HepG2 (cell line): ENCODE results near the gene L3MBTL1. TPM values are rescaled to one million over a fixed set of nuclear protein-coding genes. Genes with fewer than 3 reads are reported as not detected.

Experiments used
- ATF7-NPFF ChIP-seq: sonication (generic); formaldehyde crosslinking; IDR thresholded peaks from 2 replicates; pipeline ENCODE4 v1.8.1; 2023; ENCODE audit warnings: mild to moderate bottlenecking, low read depth, missing genetic modification reagents, moderate library complexity
- ATM ChIP-seq: fragments of 450-650 bp; IDR thresholded peaks from 2 replicates; pipeline ENCODE4 v1.7.1; 2017; ENCODE audit warnings: mild to moderate bottlenecking, borderline replicate concordance
- DMTF1 ChIP-seq: sonication (generic); formaldehyde crosslinking; IDR thresholded peaks from 2 replicates; pipeline ENCODE4 v1.4.0; 2020; ENCODE audit warnings: mild to moderate bottlenecking, missing genetic modification reagents
- HNRNPUL1 ChIP-seq: fragments of 200-400 bp; formaldehyde crosslinking; IDR thresholded peaks from 2 replicates; pipeline ENCODE4 v1.6.1; 2017; ENCODE audit warnings: low read depth, mild to moderate bottlenecking, low read length, moderate library complexity
- MXD3 ChIP-seq: IDR thresholded peaks from 2 replicates; pipeline ENCODE4 v1.6.1; 2016; ENCODE audit warnings: mild to moderate bottlenecking, missing biosample characterization, missing genetic modification reagents
- NR0B2 ChIP-seq: sonication (generic); formaldehyde crosslinking; IDR thresholded peaks from 2 replicates; pipeline ENCODE4 v1.4.0; 2020; ENCODE audit warnings: mild to moderate bottlenecking, missing genetic modification reagents
- REPIN1 ChIP-seq: sonication (generic); formaldehyde crosslinking; IDR thresholded peaks from 2 replicates; pipeline ENCODE4 v1.8.0; 2022; ENCODE audit warnings: missing genetic modification reagents, low read depth, mild to moderate bottlenecking, borderline replicate concordance
- SMAD3 ChIP-seq: sonication (generic); formaldehyde crosslinking; IDR thresholded peaks from 2 replicates; pipeline ENCODE4 v1.4.0; 2020; ENCODE audit warnings: missing genetic modification reagents
- XRCC5 ChIP-seq: fragments of 200-400 bp; formaldehyde crosslinking; optimal IDR thresholded peaks from 2 replicates; pipeline ENCODE3; 2017; ENCODE audit warnings: mild to moderate bottlenecking, low read length
- ZFAT ChIP-seq: sonication (generic); formaldehyde crosslinking; conservative IDR thresholded peaks from 2 replicates; pipeline ENCODE4 v1.8.1; 2023; ENCODE audit warnings: missing genetic modification reagents, inconsistent platforms
- ZNF513 ChIP-seq: sonication (generic); formaldehyde crosslinking; conservative IDR thresholded peaks from 2 replicates; pipeline ENCODE4 v1.5.0; 2020; ENCODE audit warnings: missing genetic modification reagents
- ZNF549 ChIP-seq: sonication (generic); formaldehyde crosslinking; IDR thresholded peaks from 2 replicates; pipeline ENCODE4 v1.5.0; 2020; ENCODE audit warnings: missing genetic modification reagents
- ZNF562 ChIP-seq: sonication (generic); formaldehyde crosslinking; IDR thresholded peaks from 2 replicates; pipeline ENCODE4 v1.8.0; 2022; ENCODE audit warnings: missing genetic modification reagents, borderline replicate concordance
- ZNF572 ChIP-seq: sonication (generic); formaldehyde crosslinking; IDR thresholded peaks from 2 replicates; pipeline ENCODE4 v1.5.1; 2020; ENCODE audit warnings: mild to moderate bottlenecking, missing genetic modification reagents
- ZNF800 ChIP-seq: sonication (generic); formaldehyde crosslinking; IDR thresholded peaks from 2 replicates; pipeline ENCODE4 v1.4.0; 2020; ENCODE audit warnings: missing genetic modification reagents
- polyA plus RNA-seq, 8 experiments: library from polyadenylated mRNA; depleted of rRNA in 3 of 8; stranded (reverse) in 7 of 8; unstranded in 1 of 8; fragments of >200 nt; fragmentation: Illumina TruSeq in 4 of 8; extraction: Trizol in 4 of 8; gene quantifications; 2 replicates each; pipeline versions ENCODE4 v1.2.1 to v1.2.3, GENCODE V29; 2011 to 2016; ENCODE audit warnings: low read depth in 4 of 8, missing spikeins in 1 of 8, mixed read lengths in 1 of 8; ENCODE audit not compliant: insufficient read depth in 1 of 8
- total RNA-seq, 5 experiments: library from RNA; depleted of rRNA; stranded (reverse); fragments of >200 nt; fragmentation: Illumina TruSeq; extraction: Trizol; gene quantifications; 2 replicates each; pipeline ENCODE4 v1.2.3, GENCODE V29; 2016; ENCODE audit warnings: low read depth in 1 of 5
- TF ChIP-seq, protein P1 (sequence below): sonication (generic); formaldehyde crosslinking; IDR thresholded peaks from 2 replicates; pipeline ENCODE4 v1.5.1; 2020; ENCODE audit warnings: missing genetic modification reagents, mild to moderate bottlenecking, borderline replicate concordance
- TF ChIP-seq, protein P2 (sequence below): sonication (generic); formaldehyde crosslinking; IDR thresholded peaks from 2 replicates; pipeline ENCODE4 v1.9.0; 2022; ENCODE audit warnings: missing genetic modification reagents, mild to moderate bottlenecking, borderline replicate concordance

Gene L3MBTL1
- total and polyA plus RNA-seq, 2 of the 13 experiments (the other 11 are each of a cell fraction or from before 2014, with no cell fraction given) = 9.0 to 17.8 TPM

GRCh38 chr20:43507150-43508080, at the start of gene L3MBTL1 (continued):
- TF ChIP-seq, protein P1, sequence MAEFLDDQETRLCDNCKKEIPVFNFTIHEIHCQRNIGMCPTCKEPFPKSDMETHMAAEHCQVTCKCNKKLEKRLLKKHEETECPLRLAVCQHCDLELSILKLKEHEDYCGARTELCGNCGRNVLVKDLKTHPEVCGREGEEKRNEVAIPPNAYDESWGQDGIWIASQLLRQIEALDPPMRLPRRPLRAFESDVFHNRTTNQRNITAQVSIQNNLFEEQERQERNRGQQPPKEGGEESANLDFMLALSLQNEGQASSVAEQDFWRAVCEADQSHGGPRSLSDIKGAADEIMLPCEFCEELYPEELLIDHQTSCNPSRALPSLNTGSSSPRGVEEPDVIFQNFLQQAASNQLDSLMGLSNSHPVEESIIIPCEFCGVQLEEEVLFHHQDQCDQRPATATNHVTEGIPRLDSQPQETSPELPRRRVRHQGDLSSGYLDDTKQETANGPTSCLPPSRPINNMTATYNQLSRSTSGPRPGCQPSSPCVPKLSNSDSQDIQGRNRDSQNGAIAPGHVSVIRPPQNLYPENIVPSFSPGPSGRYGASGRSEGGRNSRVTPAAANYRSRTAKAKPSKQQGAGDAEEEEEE (CRISPR knock-in tag) = no peak
- peak; percentile 93 for TF ChIP-seq ATF7-NPFF
- peak; percentile 18; the same call in 1 of the 2 replicates for TF ChIP-seq SMAD3
- TF ChIP-seq ZFAT (CRISPR knock-in tag) = no peak
- peak; percentile 77 for TF ChIP-seq XRCC5
- peak; percentile 91; the same call in 1 of the 2 replicates for TF ChIP-seq ZNF800 (CRISPR knock-in tag)
- peak; percentile 89 for TF ChIP-seq NR0B2 (CRISPR knock-in tag)
- TF ChIP-seq DMTF1 (CRISPR knock-in tag) = peak; percentile 62; the same call in 1 of the 2 replicates
- no peak for TF ChIP-seq ZNF562 (CRISPR knock-in tag)
- TF ChIP-seq ZNF572 (CRISPR knock-in tag) = 0 out of 2 replicates have a peak, but pooled peaks have one; percentile 68
- no peak for TF ChIP-seq HNRNPUL1
- peak; percentile 91 for TF ChIP-seq MXD3 (CRISPR knock-in tag)
- peak; percentile 59; the same call in 1 of the 2 replicates for TF ChIP-seq REPIN1
- no peak for TF ChIP-seq ZNF513
- no peak for TF ChIP-seq ATM
- TF ChIP-seq ZNF549 (CRISPR knock-in tag) = no peak; the same call in 1 of the 2 replicates
- TF ChIP-seq, protein P2, sequence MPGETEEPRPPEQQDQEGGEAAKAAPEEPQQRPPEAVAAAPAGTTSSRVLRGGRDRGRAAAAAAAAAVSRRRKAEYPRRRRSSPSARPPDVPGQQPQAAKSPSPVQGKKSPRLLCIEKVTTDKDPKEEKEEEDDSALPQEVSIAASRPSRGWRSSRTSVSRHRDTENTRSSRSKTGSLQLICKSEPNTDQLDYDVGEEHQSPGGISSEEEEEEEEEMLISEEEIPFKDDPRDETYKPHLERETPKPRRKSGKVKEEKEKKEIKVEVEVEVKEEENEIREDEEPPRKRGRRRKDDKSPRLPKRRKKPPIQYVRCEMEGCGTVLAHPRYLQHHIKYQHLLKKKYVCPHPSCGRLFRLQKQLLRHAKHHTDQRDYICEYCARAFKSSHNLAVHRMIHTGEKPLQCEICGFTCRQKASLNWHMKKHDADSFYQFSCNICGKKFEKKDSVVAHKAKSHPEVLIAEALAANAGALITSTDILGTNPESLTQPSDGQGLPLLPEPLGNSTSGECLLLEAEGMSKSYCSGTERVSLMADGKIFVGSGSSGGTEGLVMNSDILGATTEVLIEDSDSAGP (CRISPR knock-in tag) = peak; percentile 74
